Cardiac muscle cell (in vitro differentiated cells and primary cell): ENCODE measurements around the gene SRSF7. TPM values are rescaled to one million over a fixed set of nuclear protein-coding genes. Genes with fewer than 3 reads are reported as not detected.
A peak's percentile ranks its signal among the peaks of the same experiment; 100 is the strongest.
"Not testable (repeated sequence)": the region's sequence is repeated elsewhere in the genome, so short reads cannot be mapped to it uniquely, and the experiment has no call there.

ENCODE experiments used
- DNase-seq, 2 donors: peaks; one replicate each; pipeline versions ENCODE4 v3.0.0 to v3.0.0-alpha.2; 2010 to 2017; ENCODE audit warnings: low read depth in 1 of 2, low spot score in 1 of 2
- H3K27ac ChIP-seq: fragments of 200-600 bp; sonication (generic); 2 replicates; pipeline ENCODE4 v1.5.1; 2016
- H3K27me3 ChIP-seq: fragments of 200-600 bp; sonication (generic); 2 replicates; pipeline ENCODE4 v1.6.0; 2016; ENCODE audit warnings: control low read depth
- H3K36me3 ChIP-seq: fragments of 200-600 bp; sonication (generic); 2 replicates; pipeline ENCODE4 v1.5.1; 2016; ENCODE audit warnings: control low read depth
- H3K4me1 ChIP-seq: fragments of 200-600 bp; sonication (generic); 2 replicates; pipeline ENCODE4 v1.8.1; 2017; ENCODE audit warnings: low read depth, mild to moderate bottlenecking, mixed run types
- H3K4me3 ChIP-seq: fragments of 200-600 bp; sonication (generic); 2 replicates; pipeline ENCODE4 v1.5.1; 2016; ENCODE audit warnings: mild to moderate bottlenecking
- H3K9me3 ChIP-seq: fragments of 200-600 bp; sonication (generic); 2 replicates; pipeline ENCODE4 v1.5.1; 2017; ENCODE audit warnings: low read depth, mild to moderate bottlenecking, control low read depth
- polyA plus RNA-seq: library from polyadenylated mRNA; unstranded; fragments of >200 nt; fragmentation: Nextera tagmentation; extraction: Ambion mirVana; gene quantifications from 2 replicates; pipeline ENCODE4 v1.2.1, GENCODE V29; 2016
- total RNA-seq: library from RNA; depleted of rRNA; stranded (reverse); fragments of >200 nt; gene quantifications from 2 replicates; pipeline ENCODE4 v1.2.3, GENCODE V29; 2016
- TF ChIP-seq, protein P1 (sequence below): IDR thresholded peaks from 2 replicates; pipeline ENCODE4 v1.5.1; 2012; ENCODE audit warnings: low read depth, mild to moderate bottlenecking, low read length

Gene SRSF7
- 79.6 and 118 TPM in 2 replicates for total RNA-seq
- polyA plus RNA-seq = 136 and 179 TPM in 2 replicates

DNA sequence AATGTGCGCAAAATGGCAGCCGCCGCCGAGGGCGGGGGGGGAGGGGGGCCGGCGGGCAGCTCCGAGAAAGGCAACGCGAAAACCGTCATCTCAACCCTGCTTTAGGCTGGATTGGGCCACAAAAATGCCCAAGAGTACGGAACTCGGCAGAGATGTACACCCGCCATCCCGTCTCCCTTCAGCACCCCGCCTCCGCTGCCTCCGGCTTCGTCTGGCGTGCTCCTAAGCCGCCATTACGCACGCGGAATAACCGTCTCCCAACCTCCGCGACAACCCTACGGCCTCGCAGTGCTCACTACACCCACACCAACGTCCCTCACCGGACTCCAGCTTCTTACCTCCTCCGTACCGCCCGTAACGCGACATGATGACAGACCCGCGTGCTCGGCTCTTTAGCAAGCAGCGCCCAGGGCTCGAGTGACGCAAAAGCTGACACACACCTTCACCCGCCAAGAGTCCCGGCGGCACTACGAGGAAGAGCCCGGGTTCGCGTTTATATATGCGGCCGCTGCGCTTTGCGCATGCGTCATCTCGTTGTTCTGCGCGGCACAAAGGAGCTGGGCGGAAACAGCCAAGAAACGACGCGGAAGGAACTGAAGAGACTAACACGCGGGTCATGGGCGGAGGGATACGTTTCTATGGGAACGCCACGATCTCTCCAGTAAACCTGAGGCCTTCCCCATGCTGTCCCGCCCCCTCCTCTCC, at the start of gene SRSF7:
SRSF7 (minus strand) TSS at position 471 of the 705 bp plus-strand sequence; CDS start at position 366, 105 bp downstream.
- H3K4me1 ChIP-seq = peaks cover 31% of the 10 kb centered on the region
- TF ChIP-seq, protein P1, sequence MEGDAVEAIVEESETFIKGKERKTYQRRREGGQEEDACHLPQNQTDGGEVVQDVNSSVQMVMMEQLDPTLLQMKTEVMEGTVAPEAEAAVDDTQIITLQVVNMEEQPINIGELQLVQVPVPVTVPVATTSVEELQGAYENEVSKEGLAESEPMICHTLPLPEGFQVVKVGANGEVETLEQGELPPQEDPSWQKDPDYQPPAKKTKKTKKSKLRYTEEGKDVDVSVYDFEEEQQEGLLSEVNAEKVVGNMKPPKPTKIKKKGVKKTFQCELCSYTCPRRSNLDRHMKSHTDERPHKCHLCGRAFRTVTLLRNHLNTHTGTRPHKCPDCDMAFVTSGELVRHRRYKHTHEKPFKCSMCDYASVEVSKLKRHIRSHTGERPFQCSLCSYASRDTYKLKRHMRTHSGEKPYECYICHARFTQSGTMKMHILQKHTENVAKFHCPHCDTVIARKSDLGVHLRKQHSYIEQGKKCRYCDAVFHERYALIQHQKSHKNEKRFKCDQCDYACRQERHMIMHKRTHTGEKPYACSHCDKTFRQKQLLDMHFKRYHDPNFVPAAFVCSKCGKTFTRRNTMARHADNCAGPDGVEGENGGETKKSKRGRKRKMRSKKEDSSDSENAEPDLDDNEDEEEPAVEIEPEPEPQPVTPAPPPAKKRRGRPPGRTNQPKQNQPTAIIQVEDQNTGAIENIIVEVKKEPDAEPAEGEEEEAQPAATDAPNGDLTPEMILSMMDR = no peak
- peaks cover 35% of the 10 kb centered on the region for H3K36me3 ChIP-seq
- peak within 1 kb of the TSS; percentile 81 for H3K27ac ChIP-seq
- peak within 1 kb of the TSS; percentile 93 for H3K4me3 ChIP-seq
- H3K27me3 ChIP-seq = no peaks in the 10 kb centered on the region
- DNase-seq = peak; percentile 99 to 100
- no peaks in the 10 kb centered on the region for H3K9me3 ChIP-seq

DNA sequence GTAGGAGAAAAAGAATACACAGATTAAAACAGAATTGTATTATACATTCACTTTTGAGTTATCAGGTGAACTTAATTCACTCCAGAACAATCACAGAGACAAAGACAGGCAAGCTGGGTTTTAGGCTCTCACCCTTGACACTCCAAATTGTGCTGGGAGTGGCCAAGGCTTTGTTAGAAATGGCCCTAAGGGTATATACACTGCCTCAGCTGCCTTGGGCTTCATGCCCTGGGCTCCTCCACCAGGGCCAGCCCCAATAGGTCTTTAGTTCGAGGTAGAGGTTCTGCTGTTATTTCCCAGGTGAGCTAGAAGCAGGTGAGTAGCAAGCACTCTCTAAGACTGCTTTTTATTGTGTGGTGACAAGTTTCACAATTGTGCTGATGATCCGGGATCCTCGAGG, 46.8 kb upstream of the SRSF7 start:
- no peaks in the 10 kb centered on the region for H3K27me3 ChIP-seq
- no peak for DNase-seq
- TF ChIP-seq, protein P1 = no peak
- no peaks in the 10 kb centered on the region for H3K9me3 ChIP-seq
- H3K36me3 ChIP-seq = peaks cover 5% of the 10 kb centered on the region
- H3K4me3 ChIP-seq = no peak overlapping the region
- peak overlapping the region; percentile 49 for H3K27ac ChIP-seq
- H3K4me1 ChIP-seq = no peaks in the 10 kb centered on the region

DNA sequence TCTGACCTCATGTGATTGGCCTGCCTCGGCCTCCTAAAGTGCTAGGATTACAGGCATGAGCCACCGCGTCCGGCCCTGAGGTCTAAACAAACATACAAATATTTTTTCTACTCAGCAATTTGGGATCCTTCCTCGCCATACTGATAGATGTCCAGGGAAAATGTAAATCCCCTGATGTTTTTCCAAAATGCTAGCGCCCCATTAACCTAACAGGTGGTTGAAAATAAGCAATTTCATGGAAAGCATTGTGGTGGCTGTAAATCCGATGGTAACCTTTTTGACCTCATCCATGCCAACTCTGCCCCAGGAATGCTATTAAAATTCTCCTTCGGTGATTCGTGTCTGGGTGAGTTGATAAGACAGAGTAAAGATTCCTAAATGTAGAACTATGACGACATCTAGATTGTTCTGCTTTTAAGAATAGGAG, 46.1 kb upstream of the SRSF7 start:
- TF ChIP-seq, protein P1 = no peak
- no peaks in the 10 kb centered on the region for H3K27me3 ChIP-seq
- no peaks in the 10 kb centered on the region for H3K4me1 ChIP-seq
- peaks cover 5% of the 10 kb centered on the region for H3K36me3 ChIP-seq
- peak overlapping the region; percentile 49 for H3K27ac ChIP-seq
- no peak overlapping the region for H3K4me3 ChIP-seq
- H3K9me3 ChIP-seq = no peaks in the 10 kb centered on the region
- no peak for DNase-seq

DNA sequence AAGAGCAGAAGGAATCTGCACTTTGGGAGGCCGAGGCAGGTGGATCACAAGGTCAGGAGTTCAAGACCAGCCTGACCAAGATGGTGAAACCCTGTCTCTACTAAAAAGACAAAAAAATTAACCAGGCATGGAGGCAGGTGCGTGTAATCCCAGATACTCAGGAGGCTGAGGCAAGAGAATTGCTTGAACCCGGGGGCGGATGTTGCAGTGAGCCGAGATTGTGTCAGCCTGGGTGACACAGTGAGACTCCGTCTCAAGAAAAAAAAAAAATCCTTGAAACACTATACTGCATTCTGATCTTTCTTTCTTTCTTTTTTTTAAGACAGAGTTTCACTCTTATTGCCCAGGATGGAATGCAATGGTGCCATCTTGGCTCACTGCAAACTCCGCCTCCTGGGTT, 43.9 kb upstream of the SRSF7 start:
- H3K4me1 ChIP-seq, H3K27me3 ChIP-seq, DNase-seq, H3K36me3 ChIP-seq, H3K27ac ChIP-seq, H3K4me3 ChIP-seq, H3K9me3 ChIP-seq: not testable (repeated sequence)

DNA sequence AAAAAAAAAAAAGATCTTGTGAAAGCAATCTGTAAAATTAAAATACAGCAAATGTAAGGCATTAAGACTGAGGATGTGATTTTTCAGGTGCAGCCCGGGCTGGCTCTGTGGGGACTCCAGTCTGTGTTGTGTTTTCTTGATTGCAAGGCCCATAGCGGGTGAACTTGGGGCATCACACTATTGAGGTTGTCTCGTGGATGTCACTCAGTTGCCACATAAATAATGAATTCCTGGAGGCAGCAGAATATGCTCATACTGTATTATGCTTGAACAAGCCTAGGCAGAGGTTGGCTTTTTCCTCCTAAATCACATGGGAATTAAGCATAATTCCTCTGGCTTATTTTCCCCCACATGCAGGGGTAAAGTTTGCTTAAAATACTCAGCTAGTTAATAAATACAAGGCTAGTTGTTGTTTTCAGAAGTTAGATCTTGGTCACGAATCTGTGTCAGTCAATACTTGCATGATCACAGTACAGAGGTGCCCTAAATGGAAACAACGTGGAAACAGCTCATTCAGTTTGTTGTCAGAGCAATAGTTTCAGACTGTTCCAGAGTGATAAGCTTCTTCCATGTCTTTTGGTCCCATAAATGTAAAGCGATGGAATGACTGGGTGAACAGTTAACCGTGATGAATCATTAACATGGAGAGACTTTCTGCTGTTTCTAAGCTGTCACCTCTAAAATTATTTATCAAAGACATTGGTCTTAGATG, 43.2 kb upstream of the SRSF7 start:
- no peak for DNase-seq
- TF ChIP-seq, protein P1 = no peak

DNA sequence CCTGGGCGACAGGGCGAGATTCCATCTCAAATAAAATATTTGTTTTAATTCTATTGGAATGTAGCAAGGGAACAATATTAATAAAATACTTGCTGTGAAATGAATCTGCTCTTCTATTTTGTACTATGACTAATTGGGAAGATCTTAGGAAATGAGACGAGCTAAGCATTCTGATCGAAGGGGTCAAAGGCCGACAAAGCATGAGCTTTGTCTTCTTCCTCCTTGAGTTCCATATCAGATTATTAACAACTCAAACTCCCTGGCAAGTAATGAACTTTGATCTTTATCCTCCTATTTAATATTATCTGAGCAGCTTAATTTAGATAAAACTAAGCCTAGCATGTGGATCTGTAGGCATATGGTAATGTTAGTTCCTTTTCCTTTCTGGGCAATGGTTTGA, 42.4 kb upstream of the SRSF7 start:
- no peaks in the 10 kb centered on the region for H3K9me3 ChIP-seq
- H3K27ac ChIP-seq = no peak overlapping the region
- no peak overlapping the region for H3K4me3 ChIP-seq
- H3K4me1 ChIP-seq = no peaks in the 10 kb centered on the region
- H3K36me3 ChIP-seq = peaks cover 5% of the 10 kb centered on the region
- no peak for DNase-seq
- no peaks in the 10 kb centered on the region for H3K27me3 ChIP-seq
- TF ChIP-seq, protein P1 = no peak

More for the DNA sequence above, 43.2 kb upstream of the SRSF7 start:
- Histone ChIP-seq H3K27ac (no peak overlapping the region), H3K36me3 (peaks cover 5% of the 10 kb centered on the region), H3K27me3 (no peaks in the 10 kb centered on the region), H3K4me3 (no peak overlapping the region), H3K9me3 (no peaks in the 10 kb centered on the region), H3K4me1 (no peaks in the 10 kb centered on the region)
